Bronchial epithelial cell (primary cell): ENCODE results near the gene C3AR1. TPM values are rescaled to one million over a fixed set of nuclear protein-coding genes. Genes with fewer than 3 reads are reported as not detected.
"Not testable (repeated sequence)": the region's sequence is repeated elsewhere in the genome, so short reads cannot be mapped to it uniquely, and the experiment has no call there.

Source experiments
- DNase-seq: peaks from one replicate; pipeline ENCODE4 v3.0.0-alpha.2; 2010; ENCODE audit warnings: low read depth
- FAIRE-seq: peaks from 2 replicates; lab custom pipeline; 2011; peaks lifted over from hg19 to GRCh38; lab: Jason Lieb, UNC
- H3K27me3 ChIP-seq: 2 replicates; pipeline ENCODE4 v1.5.1; 2011; ENCODE audit warnings: low read length; ENCODE audit not compliant: control insufficient read depth, insufficient read depth
- H3K36me3 ChIP-seq: 2 replicates; pipeline ENCODE4 v1.5.1; 2011; ENCODE audit warnings: low read length; ENCODE audit not compliant: control insufficient read depth, insufficient read depth
- H3K4me3 ChIP-seq: 2 replicates; pipeline ENCODE4 v1.5.1; 2011; ENCODE audit warnings: mild to moderate bottlenecking, low read depth, low read length, control low read depth
- total RNA-seq: library from RNA; depleted of rRNA; stranded (reverse); fragments of >200 nt; gene quantifications from 2 replicates; pipeline ENCODE4 v1.2.1, GENCODE V29; 2014
- TF ChIP-seq, protein P1 (sequence below): IDR thresholded peaks from 2 replicates; pipeline ENCODE4 v1.5.1; 2011; ENCODE audit warnings: mild to moderate bottlenecking, moderate library complexity, low read length, control low read depth, inconsistent platforms; ENCODE audit not compliant: insufficient read depth, severe bottlenecking

C3AR1 gene
- total RNA-seq, 1 donor from 2014 or later: not detected

DNA sequence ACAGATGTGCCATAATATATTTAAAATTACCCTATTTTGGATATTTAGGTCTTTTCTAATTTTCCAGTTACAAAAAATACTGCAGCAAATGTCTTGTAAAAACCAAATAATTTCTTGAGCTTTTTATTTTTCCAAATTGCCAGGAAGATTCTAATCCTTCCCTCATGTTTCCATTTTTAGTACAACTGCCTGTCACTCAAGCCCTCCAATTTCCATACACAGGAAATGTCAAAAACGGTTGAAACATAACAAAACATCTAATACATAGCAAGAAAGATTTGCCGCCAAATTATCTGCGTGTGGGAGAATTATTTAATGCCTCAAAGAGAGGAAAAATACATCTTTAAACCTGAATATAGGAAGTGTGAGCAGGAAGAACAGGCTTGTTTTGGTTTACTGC is 36.0 kb downstream of the C3AR1 start:
- Histone ChIP-seq H3K36me3 (no peaks in the 10 kb centered on the region), H3K27me3 (no peaks in the 10 kb centered on the region), H3K4me3 (no peak overlapping the region)
- DNase-seq (no peak), FAIRE-seq (no peak)
- TF ChIP-seq, protein P1, sequence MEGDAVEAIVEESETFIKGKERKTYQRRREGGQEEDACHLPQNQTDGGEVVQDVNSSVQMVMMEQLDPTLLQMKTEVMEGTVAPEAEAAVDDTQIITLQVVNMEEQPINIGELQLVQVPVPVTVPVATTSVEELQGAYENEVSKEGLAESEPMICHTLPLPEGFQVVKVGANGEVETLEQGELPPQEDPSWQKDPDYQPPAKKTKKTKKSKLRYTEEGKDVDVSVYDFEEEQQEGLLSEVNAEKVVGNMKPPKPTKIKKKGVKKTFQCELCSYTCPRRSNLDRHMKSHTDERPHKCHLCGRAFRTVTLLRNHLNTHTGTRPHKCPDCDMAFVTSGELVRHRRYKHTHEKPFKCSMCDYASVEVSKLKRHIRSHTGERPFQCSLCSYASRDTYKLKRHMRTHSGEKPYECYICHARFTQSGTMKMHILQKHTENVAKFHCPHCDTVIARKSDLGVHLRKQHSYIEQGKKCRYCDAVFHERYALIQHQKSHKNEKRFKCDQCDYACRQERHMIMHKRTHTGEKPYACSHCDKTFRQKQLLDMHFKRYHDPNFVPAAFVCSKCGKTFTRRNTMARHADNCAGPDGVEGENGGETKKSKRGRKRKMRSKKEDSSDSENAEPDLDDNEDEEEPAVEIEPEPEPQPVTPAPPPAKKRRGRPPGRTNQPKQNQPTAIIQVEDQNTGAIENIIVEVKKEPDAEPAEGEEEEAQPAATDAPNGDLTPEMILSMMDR: no peak

DNA sequence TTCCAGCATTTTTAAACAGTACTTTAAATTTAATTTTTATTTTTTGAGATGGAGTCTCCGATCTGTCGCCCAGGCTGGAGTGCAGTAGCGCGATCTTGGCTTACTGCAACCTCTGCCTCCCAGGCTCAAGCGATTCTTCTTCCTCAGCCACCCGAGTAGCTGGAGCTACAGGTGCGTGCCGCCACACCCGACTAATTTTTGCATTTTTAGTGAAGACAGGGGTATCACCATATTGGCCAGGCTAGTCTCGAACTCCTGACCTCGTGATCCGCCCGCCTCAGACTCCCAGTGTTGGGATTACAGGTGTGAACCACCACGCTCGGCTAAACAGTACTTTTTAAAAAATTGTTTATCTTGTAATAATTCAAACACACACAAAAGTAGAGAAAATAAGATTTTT is 37.9 kb downstream of the C3AR1 start:
- H3K36me3 ChIP-seq: no peaks in the 10 kb centered on the region
- FAIRE-seq (no peak), DNase-seq (no peak)
- TF ChIP-seq, protein P1: no peak
- no peaks in the 10 kb centered on the region for H3K27me3 ChIP-seq
- no peak overlapping the region for H3K4me3 ChIP-seq

DNA sequence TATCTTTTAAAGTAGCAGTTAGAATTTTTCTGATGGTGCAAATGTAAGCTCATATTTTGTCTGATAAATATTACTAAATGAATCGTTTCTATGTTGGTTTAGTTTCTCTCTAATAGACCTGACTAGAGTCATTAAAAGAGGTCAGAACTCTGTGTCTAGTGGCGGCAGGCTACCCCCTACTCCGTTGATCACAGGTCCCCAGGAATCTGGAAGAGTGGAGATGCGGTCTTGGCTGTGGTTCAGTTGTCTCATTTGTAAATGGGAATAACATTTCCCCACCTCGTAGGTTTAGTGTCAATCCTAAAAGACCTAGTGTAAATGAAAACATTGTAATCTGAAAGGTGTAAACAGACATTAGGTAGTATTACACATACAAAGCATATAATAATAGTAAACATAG is 38.3 kb downstream of the C3AR1 start:
- Histone ChIP-seq H3K4me3 (no peak overlapping the region), H3K36me3 (no peaks in the 10 kb centered on the region), H3K27me3 (no peaks in the 10 kb centered on the region)
- DNase-seq (no peak), FAIRE-seq (no peak)
- TF ChIP-seq, protein P1: no peak

DNA sequence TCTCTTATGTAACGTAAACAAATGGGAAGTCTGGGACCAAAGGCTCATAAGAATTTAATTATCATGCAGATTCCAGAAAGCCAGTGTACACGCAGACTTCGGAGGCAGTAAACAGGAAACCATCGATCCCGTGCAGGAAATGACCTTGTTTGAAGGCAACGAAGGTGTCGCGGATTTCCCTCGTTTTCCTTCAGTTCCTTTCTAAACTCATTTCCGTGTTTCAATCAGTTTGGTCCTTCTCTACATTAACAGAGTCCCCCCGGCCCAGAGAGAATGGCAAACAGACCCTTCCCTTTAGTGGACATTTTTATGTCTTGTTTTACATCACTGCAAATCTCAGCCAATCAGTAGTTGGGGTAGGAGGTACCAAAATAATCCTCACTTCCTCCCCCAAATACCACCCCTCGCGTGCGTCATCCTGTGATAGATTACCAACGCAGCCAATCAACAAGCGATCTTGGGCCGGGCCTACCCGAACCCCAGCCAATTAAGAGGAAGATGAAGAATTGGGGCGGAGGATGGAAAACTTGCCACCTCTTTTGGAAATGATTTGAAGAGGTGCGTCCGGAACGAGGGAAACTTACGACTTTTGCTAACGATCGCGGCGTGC is 39.8 kb downstream of the C3AR1 start:
- DNase-seq: peak; percentile 95
- Histone ChIP-seq H3K4me3 (peak overlapping the region; percentile 90), H3K36me3 (no peaks in the 10 kb centered on the region), H3K27me3 (no peaks in the 10 kb centered on the region)
- no peak for FAIRE-seq
- TF ChIP-seq, protein P1: no peak

- FAIRE-seq: peak; percentile 50
- H3K36me3 ChIP-seq: no peaks in the 10 kb centered on the region
- no peak for DNase-seq
- TF ChIP-seq, protein P1: no peak
- no peak overlapping the region for H3K4me3 ChIP-seq
- peaks cover 2% of the 10 kb centered on the region for H3K27me3 ChIP-seq
These were observed 47.2 kb downstream of the C3AR1 start for GRCh38 chr12:8018666-8019581.

DNA sequence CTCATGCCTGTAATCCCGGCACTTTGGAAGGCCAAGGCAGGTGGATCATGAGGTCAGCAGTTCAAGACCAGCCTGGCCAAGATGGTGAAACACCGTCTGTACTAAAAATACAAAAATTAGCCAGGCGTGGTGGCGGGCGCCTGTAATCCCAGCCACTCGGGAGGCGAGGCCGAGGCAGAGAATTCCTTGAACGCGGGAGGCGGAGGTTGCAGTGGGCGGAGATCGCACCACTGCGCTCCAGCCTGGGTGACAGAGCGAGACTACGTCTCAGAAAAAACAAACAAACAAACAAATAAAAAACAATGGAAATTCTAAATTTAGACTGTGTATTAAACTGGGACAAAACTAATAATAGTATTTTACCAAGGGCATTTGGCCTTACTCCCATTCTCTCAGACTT is 47.9 kb downstream of the C3AR1 start:
- not testable (repeated sequence) for H3K4me3 ChIP-seq, FAIRE-seq, DNase-seq, H3K27me3 ChIP-seq, H3K36me3 ChIP-seq
